GM19238 (cell line): ENCODE results near the gene TBCK.
"Not testable (repeated sequence)": the region's sequence is repeated elsewhere in the genome, so short reads cannot be mapped to it uniquely, and the experiment has no call there.

ENCODE experiments used
- DNase-seq: peaks from one replicate; pipeline ENCODE4 v3.0.0; 2011; ENCODE audit warnings: low spot score; ENCODE audit not compliant: insufficient read length

Gene TBCK

DNA sequence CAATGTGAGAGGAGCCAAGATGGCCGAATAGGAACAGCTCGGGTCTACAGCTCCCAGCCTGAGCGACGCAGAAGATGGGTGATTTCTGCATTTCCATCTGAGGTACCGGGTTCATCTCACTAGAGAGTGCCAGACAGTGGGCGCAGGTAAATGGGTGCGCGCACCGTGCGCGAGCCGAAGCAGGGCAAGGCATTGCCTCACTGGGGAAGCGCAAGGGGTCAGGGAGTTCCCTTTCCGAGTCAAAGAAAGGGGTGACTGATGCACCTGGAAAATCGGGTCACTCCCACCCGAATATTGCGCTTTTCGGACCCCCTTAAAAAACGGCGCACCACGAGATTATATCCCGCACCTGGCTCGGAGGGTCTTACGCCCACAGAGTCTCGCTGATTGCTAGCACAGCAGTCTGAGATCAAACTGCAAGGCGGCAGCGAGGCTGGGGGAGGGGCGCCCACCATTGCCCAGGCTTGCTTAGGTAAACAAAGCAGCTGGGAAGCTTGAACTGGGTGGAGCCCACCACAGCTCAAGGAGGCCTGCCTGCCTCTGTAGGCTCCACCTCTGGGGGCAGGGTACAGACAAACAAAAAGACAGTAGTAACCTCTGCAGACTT is 196.0 kb downstream of the TBCK start:
- DNase-seq, result not testable (repeated sequence)

DNA sequence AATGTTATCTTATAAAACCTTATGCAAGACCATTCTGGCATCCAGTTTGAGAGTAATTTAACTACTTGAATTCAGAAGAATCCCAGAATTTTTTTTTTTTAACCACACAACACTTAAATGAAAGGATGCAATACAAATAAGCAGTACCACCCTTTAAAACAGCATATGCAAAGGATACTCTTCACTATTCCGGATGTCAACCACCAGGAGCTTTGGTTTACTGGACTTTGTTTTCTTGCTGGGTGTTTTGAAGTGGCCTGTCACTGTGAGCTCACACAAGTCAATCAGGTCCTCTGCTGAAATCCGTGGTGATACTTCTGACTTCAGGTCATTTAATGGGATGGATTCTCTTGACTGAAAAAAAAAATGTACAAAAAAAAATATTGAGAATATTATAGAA is 200.0 kb downstream of the TBCK start:
- no peak for DNase-seq

DNA sequence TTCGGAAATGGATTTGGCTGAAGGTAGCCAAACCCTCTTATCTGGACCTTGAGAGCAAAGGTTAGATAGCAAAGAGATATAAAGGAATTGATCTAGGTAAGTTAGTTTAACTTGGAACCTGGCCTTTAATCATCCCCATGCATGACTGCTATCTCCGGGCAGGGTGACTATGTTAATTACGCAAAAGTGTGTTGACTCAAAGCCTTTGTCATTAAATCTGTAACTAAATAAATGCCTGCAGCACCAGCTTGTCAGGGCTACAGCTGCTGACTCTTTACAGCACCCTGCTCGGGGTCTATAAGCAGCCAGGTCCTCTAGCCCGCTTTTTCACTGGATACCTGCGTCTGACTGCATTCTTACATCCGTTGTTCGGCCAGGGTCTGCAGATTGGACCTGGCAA is 201.7 kb downstream of the TBCK start:
- no peak for DNase-seq

DNA sequence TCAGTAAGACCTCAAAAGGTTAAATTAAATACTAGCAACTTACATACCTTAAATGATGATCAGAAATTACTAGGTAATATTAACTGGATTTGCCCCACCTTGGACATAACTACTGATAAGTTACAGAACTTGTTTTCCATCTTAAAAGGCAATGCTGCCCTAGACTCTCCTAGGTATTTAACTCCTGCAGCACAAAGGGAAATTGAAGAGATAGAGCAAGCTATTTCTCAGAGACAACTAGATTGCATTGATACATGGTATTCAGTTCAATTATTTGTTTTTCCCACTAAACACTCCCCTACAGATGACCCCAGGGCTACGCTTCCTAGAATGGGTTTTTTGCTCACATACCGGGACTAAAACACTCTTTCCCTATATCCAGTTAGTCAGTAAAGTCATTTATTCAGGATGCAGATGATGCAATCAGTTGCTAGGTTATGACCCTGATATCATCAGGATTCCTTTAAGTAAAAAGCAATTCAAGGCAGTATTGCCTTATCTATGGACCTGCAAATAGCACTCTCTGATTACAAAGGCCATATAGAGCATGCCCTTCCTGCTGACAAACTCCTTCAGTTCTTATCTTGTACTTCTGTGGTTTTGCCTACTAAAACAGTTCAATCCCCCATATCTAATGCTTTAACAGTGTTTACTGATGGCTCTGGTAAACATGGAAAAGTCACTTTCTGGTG is 204.1 kb downstream of the TBCK start:
- DNase-seq, result not testable (repeated sequence)

DNA sequence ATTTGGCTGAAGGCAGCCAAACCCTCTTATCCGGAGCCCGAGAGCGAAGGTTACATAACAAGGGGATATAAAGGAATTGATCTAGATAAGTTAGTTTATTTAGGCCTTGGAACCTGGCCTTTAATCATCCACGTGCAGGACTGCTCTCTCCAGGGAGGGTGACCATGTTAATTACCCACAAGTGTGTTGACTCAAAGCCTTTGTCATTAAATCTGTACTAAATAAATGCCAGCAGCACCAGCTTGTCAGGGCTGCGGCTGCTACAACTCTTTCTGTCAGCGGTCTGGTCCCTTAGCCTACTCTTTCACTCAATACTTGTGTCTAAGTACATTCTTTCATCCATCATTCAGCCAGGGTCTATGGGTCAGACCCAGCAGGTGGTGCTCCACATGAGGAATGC is 206.1 kb downstream of the TBCK start:
- DNase-seq, result no peak

DNA sequence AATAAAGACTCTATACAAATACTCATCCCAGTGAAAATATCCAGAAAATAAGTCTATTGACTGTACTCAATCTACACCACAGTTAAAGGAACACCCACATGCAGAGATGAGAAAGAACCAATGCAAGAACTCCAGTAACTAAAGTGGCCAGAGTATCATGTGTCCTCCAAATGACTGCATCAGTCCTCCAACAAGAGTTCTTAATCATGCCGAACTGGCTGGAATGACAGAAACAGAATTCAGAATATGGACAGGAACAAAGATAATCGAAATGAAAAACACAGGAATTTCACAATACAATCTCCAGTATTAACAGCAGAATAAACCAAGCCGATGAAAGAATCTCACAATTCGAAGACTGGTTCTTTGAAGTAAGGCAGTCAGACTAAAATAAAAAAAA is 210.3 kb downstream of the TBCK start:
- no peak for DNase-seq

DNA sequence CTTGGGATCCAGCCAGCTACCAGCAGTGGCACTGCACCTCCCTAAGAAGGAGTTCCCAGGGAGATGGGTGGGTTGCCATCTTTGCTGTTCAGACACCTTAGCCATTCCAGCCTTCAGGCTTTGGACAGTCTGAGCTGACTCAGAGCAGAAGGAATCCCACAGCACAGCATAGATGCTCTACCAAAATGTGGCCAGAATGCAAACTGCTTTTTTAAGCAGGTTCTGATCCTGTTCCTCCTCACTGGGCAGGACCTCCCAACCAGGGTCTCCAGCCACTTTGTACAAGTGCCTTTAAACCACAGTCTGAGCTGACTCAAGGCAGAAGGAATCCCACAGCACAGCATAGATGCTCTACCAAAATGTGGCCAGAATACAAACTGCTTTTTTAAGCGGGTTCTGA is 211.7 kb downstream of the TBCK start:
- no peak for DNase-seq

DNA sequence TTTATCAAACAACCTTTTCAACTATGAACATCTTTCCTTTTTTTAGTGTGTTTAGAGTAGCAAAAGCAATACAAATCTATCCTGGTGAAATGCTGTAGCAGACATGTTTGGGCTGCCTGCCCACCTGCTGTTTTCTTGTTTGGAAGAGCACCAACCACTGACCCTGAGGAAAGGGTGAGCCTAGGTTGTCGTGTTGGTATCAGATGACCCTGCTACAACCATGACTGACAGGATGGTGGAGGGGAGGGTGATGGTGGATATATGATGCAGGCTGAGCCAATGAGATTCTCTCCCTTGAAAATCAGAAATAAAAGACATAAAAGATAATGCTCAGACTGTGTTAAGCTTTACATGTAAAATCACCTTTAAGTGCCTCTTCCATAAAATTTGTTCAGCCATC is 219.6 kb downstream of the TBCK start:
- no peak for DNase-seq

DNA sequence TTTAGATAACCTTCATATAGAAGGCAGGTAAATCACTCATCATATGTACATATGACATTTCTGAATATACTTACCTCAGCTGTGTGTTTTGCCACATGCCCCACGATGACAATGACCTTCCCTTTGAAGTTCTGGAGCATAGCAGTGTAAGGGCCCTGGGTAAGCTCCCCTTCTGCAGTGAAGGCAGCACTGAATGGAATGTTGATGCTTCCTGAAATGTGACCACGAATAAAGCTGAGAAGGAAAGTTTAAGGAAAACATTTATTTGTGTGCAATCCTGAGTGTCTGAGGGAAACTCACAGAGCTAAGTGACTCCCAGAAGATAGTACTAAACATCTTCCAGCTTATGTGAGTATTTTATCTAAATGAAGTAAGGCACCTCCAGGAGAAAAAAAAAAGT is 220.6 kb downstream of the TBCK start:
- no peak for DNase-seq

DNA sequence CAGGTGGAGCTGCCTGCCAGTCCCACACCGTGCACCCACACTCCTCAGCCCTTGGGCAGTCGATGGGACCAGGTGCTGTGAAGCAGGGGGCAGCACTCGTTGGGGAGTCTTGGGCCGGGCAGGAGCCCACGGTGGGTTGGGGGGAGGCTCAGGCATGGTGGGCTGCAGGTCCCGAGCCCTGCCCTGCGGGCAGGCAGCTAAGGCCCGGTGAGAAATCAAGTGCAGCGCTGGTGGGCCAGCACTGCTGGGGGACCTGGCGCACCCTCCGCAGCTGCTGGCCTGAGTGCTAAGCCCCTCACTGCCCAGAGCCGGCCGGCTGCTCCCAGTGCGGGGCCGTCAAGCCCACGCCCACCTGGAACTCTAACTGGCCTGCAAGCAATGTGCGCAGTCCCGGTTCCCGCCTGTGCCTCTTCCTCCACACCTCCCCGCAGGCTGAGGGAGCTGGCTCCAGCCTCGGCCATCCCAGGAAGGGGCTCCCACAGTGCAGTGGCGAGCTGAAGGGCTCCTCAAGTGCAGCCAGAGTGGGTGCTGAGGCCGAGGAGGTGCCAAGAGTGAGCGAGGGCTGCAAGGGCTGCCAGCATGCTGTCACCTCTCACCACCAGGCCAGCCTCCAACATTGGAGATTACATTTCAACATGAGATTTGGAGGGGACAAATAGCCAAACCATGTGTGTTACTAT is 223.5 kb downstream of the TBCK start:
- no peak for DNase-seq

DNA sequence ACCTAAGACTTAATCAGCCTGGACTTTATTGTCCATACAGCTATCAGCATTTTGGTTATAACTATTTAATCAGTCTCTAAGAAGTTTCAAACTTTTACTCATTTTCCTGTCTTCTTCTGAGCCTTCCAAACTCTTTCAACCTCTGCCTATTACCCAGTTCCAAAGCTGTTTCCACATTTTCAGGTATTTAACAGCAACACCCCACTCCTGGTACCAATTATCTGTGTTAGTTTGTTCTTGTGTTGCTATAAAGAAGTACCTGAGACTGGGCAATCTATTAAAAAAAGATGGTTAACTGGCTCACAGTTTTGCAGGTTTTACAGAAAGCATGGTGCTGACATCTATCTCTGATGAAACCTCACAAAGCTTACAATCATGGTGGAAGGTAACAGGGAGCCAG is 225.2 kb downstream of the TBCK start:
- DNase-seq, result no peak

DNA sequence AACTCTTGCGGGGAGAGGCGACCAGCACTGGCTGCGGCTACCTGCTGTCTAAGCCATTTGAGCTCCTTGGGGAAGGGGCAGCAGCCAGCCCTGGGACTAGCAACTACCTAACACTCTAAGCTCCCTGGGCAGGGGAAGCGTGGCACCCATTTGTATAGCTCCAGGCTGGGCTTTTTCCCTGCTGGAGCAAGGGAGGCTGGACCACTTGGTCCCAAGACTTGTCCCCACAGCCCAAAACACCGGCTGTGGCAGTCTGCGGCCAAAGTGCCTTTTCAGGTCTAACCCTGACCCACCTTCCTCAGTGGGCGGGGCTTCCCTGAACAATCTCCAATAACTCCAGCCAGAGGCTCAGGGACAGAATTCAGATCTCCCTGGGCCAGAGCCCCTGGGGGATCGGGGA is 232.9 kb downstream of the TBCK start:
- no peak for DNase-seq

DNA sequence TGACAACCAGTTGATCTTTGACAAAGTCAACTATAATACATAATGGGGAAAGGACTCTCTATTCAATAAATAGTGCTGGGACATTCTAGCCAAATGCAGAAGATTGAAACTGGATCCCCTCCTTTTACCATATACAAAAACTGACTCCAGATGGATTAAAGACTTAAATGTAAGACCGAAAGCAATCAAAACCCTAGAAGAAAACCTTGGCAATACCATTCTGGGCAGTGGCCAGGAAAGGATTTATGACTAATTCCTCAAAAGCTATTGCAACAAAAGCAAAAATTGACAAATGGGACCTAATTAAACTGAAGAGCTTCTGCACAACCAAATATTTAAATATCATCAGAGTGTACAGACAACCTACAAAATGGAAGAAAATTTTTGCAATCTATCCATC is 235.6 kb downstream of the TBCK start:
- DNase-seq, result no peak

DNA sequence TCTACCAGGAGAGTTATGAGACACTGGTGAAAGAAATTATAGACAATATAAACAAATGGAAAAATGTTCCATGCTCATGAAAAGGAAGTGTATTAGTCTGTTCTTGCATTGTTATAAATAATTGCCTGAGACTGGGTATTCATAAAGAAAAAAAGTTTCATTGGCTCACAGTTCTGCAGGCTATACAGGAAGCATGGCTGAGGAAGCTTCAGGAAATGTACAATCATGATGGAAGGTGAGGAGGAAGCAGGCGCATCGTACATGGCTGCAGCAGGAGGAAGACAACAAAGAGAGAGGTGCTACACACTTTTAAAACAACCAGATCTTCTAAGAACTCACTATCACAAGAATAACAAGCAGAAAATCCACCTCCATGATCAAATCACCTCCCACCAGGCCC is 236.4 kb downstream of the TBCK start:
- no peak for DNase-seq

DNA sequence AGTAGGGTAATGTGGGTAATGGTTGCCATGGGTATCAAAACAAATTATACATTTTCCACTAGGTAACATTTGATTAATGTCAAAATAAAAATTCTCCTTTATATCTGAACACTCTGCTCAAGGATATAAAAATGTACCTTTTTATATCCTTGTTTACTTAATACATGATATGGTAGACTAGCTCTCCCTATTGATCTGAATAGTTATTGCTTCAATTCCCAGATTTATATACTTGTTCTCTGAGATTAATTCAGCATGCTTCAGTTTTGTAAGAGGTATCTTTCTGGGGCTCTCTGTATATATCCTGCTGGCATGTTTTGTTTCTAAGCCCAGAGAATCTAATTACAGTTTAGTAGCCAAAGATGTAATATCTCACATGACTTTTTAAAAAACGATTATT is 251.0 kb downstream of the TBCK start:
- no peak for DNase-seq

DNA sequence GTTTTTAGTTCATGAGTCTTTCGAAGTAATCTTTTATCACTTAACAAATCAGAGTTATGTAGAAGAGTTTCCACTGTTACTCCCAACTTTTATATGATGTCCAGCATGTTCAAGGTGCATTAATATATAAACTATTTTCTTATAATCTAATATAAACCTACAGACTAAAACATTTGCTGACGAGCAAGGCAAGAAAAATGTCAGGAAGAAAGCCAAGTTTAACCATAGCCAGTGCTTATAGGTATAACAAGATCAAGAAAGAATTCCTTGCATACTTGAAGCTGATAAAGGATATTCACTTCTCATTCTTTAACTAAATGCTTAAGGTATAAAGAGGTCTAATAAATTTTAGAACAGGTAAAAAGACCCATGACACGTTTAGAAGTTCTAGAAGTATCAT is 253.0 kb downstream of the TBCK start:
- no peak for DNase-seq

DNA sequence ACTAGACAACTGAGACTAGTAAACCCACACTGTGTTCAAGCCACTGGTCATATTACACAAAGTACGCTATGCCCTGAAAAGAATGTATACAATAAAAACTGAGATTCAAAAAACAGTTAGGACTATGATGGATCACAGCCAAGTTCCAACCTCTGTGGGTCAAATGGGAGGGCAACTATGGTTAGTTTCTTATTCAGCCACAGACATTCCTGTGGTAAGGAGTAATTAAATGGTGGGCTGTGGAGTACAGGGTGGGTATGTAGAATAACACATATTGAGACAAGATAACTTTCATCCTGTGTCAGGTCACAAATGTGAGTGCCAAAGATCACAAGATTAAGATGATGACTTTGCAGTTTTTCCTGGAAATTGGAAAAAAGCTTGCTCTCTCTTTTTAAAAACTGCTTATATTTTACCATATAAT is 253.5 kb downstream of the TBCK start:
- DNase-seq, result no peak

DNA sequence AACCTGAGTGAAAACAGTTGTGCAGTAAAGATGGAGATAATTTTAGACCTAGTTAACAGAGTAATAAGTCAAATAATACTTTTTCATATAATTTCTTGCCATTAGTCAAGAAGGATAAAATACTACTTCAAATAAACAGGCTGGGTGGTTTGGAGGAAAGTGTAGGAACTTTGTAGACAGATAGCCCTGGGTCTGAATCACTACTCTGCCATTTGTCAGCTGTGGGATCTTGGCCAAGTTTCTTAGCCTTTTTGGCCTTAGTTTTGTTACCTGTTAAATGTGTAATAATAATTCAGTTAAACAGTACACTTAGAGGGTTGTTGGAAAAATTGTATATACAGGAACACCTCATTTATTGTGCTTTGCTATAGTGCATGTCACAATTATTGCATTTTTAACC is 257.1 kb downstream of the TBCK start:
- no peak for DNase-seq

DNA sequence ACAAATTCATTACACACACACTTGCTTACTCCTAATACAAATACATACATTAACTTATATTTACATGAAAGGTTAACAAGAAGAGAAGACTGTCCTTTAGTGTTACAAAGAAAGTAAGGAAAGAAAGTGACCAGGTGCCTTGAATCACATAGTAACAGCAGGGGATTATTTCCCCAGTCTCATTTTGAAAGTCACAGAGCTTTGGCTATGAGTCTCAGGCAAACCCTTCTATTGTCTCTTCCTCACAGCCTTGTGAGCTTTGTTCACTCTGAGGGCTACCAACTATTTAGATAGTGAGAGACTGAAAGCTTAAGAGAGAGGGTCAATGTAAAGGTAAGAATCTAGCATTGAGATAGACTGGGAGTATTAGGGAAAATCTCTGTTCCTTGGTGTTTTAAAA is 259.1 kb downstream of the TBCK start:
- no peak for DNase-seq

DNA sequence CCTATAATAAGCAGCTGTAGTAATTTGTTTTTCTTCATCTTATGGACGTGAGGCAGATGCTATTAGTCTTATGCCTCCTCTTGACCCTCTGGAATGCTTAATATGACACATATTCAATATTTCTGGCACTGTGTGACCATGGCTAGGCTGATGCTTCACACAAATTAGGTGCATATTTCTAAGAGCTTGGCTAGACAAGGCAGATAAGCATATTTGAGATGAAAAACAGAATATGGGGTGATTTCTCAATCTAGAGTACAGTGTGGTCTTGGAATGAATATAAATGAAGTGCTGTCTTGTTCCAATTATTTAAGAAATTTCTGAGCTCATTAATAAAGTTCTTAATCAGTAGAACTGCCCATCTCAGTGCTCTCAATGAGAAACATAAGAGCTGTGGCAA is 264.5 kb downstream of the TBCK start:
- DNase-seq, result no peak

DNA sequence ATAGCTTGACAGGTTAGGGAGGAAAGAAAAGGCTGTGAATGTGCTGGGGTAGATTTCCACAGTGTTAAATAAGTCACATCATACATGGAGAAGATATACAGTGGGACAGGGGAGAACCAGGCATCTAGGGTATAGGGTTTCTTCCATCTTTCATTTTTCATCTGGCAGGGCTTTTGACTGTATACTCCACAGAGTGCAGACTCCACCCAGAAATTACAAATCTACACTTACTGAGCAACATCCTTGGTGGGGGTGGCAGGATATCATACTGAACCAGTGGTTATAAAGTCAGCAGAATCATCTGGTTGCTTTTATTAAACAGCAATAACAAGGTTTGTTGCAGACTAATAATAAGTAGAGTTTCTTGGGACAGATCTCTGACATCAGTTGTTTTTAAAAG is 266.5 kb downstream of the TBCK start:
- no peak for DNase-seq

DNA sequence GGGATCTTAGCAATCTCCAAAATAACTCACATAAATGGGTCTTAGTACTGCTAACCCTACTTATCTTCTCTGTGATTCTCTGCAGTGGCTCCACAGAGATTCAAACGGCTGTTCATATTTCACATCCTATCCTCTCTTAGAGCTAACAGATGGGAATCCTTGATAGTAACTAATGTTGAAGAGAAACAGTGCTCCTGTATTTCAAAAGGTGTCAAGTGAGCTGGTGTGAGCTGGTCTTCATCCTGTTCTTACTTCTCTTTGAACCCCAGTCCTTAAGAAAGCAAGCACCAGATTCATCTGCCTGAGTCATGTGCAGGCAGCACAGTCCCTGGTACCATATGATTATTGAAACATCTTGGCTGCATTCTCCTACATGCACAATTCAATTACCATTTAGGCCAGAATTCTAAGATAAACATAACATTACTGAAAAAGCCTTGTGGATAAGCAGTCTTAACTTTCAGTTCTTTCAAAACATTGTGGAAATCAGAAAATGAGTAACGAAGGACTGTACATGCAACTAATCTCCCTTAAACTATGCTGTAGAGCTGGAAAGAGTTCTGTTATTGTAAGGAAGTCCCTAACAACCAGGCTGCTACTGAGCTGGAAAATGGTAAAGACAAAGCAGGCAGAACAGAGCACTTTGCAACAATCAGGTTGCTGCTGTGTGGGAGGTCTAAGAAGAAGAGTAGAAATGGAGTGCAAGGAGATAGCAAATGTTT is 267.6 kb downstream of the TBCK start:
- no peak for DNase-seq
